ENCODE results near the gene BANP.
"Not testable (repeated sequence)": the region's sequence is repeated elsewhere in the genome, so short reads cannot be mapped to it uniquely, and the experiment has no call there.

Gene BANP

DNA sequence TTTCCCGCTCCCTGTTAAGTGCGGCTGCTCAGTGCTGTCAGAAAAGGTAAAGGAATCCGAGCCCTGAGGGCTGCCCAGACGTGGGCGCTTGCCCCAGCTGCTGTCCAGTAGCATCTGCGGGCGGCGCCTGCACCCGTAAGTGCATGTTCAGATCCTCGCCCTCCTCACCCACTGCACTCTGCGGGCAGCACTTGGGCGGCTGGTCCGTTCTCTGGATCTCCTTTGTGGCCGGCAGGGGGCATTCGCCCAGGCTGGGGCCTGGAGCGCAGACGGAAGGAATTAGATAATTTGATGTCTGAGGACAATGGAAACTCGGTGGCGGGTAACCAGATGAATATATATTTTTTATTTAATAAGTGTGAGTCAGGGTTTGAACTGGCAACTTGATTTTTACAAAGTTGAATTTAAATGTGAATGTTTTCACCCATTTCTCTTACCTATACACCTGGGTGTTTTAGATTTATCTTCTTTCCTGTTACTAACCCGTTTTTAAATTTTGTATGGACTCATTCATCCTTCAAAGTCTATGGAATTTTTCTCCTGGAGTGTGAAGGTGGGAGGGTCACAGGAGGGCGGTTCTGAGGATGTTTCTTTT is 73.4 kb downstream of the BANP start:
- H3K23ac ChIP-seq (ENCODE audit: low read depth, low read length, poor library complexity); H4K91ac ChIP-seq (ENCODE audit: low read depth, low read length, poor library complexity); H3K4me2 ChIP-seq (ENCODE audit: insufficient read depth, low read length, poor library complexity, severe bottlenecking); H2BK12ac ChIP-seq (ENCODE audit: low read length); H2BK120ac ChIP-seq (ENCODE audit: low read depth, low read length); H3K79me1 ChIP-seq (ENCODE audit: low read depth, low read length); H3K4me3 ChIP-seq (ENCODE audit: low read length in 2 of 2); H2BK15ac ChIP-seq (ENCODE audit: low read length); H2AK5ac ChIP-seq (ENCODE audit: low read depth, low read length); H3K27me3 ChIP-seq (ENCODE audit: control insufficient read depth in 3 of 3, insufficient read depth in 3 of 3, low read depth in 1 of 3, low read length in 3 of 3); H3K4ac ChIP-seq (ENCODE audit: low read length); H2AFZ ChIP-seq (ENCODE audit: low read length); H3K14ac ChIP-seq (ENCODE audit: low read length); H2BK5ac ChIP-seq (ENCODE audit: low read length); DNase-seq (ENCODE audit: low spot score); H4K8ac ChIP-seq (ENCODE audit: low read depth, low read length); H3K9ac ChIP-seq (ENCODE audit: low read depth, low read length, poor library complexity); H3K9me3 ChIP-seq (replicated peaks in 1 of 2; ENCODE audit: control insufficient read depth in 2 of 2, insufficient read depth in 1 of 2, low read depth in 1 of 2, low read length in 2 of 2); H3K27ac ChIP-seq (replicated peaks; ENCODE audit: low read length): not testable (repeated sequence)
- no CpG with 5 or more reads among the region's 21 CpGs for WGBS, 2 donors (ENCODE audit: extremely low coverage in 2 of 2, insufficient read length in 2 of 2, insufficient replicate concordance in 1 of 2)
- peaks cover 2 to 11% of the 10 kb centered on the region in 2 donors for H3K4me1 ChIP-seq (ENCODE audit: control insufficient read depth in 2 of 2, insufficient read depth in 1 of 2, low read depth in 1 of 2, low read length in 2 of 2)
- peaks cover 2 to 24% of the 10 kb centered on the region in 2 donors for H3K36me3 ChIP-seq (replicated peaks in 1 of 2; ENCODE audit: control insufficient read depth in 2 of 2, insufficient read depth in 2 of 2, low read length in 2 of 2)
- peak overlapping the region; percentile 28 for H3K18ac ChIP-seq (ENCODE audit: low read length)

DNA sequence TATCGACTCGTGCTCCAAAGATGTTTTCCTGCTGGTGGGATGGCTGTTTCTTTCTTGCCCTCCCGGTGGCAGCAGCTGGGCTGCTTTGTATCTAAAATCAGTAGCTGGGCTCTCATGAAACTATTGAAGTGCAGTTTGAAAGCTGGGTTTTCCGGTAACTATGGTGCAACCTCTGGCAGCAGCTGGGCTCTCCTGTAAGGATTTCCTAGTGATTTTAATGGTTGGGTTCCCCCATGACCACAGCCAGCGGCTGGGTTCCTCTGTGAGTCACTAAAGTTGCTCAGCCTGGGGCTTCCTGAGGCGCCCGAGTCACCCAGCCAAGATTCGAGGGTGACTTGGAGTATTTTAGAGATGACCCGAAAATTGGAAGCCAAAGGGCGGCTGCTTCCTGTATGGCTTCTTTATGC is 73.9 kb downstream of the BANP start:
- not testable (repeated sequence) for H2BK5ac ChIP-seq (ENCODE audit: low read length); H3K79me1 ChIP-seq (ENCODE audit: low read depth, low read length); H3K4ac ChIP-seq (ENCODE audit: low read length); H4K91ac ChIP-seq (ENCODE audit: low read depth, low read length, poor library complexity); H3K9me3 ChIP-seq (replicated peaks in 1 of 2; ENCODE audit: control insufficient read depth in 2 of 2, insufficient read depth in 1 of 2, low read depth in 1 of 2, low read length in 2 of 2); H3K23ac ChIP-seq (ENCODE audit: low read depth, low read length, poor library complexity); H2BK120ac ChIP-seq (ENCODE audit: low read depth, low read length); H2AFZ ChIP-seq (ENCODE audit: low read length); H3K27ac ChIP-seq (replicated peaks; ENCODE audit: low read length); H3K27me3 ChIP-seq (ENCODE audit: control insufficient read depth in 3 of 3, insufficient read depth in 3 of 3, low read depth in 1 of 3, low read length in 3 of 3); H3K9ac ChIP-seq (ENCODE audit: low read depth, low read length, poor library complexity); H3K4me3 ChIP-seq (ENCODE audit: low read length in 2 of 2); DNase-seq (ENCODE audit: low spot score); H2BK12ac ChIP-seq (ENCODE audit: low read length); H3K14ac ChIP-seq (ENCODE audit: low read length); H2BK15ac ChIP-seq (ENCODE audit: low read length); H3K18ac ChIP-seq (ENCODE audit: low read length); H2AK5ac ChIP-seq (ENCODE audit: low read depth, low read length); H4K8ac ChIP-seq (ENCODE audit: low read depth, low read length); H3K4me2 ChIP-seq (ENCODE audit: insufficient read depth, low read length, poor library complexity, severe bottlenecking)
- peaks cover 0 to 11% of the 10 kb centered on the region in 2 donors for H3K4me1 ChIP-seq (ENCODE audit: control insufficient read depth in 2 of 2, insufficient read depth in 1 of 2, low read depth in 1 of 2, low read length in 2 of 2)
- H3K36me3 ChIP-seq (replicated peaks in 1 of 2; ENCODE audit: control insufficient read depth in 2 of 2, insufficient read depth in 2 of 2, low read length in 2 of 2) = peaks cover 2 to 19% of the 10 kb centered on the region in 2 donors
- WGBS, 2 donors (ENCODE audit: extremely low coverage in 2 of 2, insufficient read length in 2 of 2, insufficient replicate concordance in 1 of 2) = no CpG with 5 or more reads among the region's 10 CpGs

DNA sequence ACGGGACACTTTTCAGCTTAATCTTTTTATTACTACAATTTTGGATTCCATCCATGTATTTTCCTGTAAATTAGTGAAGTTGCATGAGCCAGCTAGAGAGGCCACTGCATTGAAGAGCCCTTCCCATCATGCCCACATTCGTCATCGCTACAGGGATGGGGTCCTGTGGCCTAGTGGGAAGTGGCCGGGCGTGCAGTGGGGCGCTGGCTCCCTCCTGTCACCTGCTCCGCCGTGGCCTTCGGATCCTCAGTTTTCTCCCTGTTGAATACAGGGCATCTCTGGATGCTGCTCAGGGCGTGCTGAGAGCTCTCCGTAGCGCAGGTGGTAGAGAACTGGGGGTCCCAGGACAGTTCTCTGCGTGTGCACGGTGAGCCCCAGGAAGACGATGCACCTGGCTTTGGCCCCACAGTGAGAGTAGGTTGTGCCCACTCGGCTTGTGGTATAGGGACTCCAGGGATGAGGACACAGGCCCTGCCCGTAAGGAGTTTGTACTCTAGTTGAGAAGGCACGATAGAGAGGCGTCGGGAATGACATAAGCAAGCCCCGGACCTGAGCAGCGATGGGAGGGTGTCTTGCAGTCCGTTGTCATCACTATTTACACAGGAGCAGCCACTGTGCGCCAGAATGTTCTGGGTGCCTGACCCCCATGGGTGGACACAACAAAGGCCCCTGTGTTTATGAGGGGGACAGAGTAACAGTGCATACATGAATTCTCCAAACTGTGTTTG is 74.8 kb downstream of the BANP start:
- Histone ChIP-seq H3K4me1 (ENCODE audit: control insufficient read depth in 2 of 2, insufficient read depth in 1 of 2, low read depth in 1 of 2, low read length in 2 of 2) (peaks cover 0 to 11% of the 10 kb centered on the region in 2 donors), H3K36me3 (replicated peaks in 1 of 2; ENCODE audit: control insufficient read depth in 2 of 2, insufficient read depth in 2 of 2, low read length in 2 of 2) (peaks cover 2 to 16% of the 10 kb centered on the region in 2 donors)
- H4K91ac ChIP-seq (ENCODE audit: low read depth, low read length, poor library complexity); H3K18ac ChIP-seq (ENCODE audit: low read length); H3K4me2 ChIP-seq (ENCODE audit: insufficient read depth, low read length, poor library complexity, severe bottlenecking); H3K27ac ChIP-seq (replicated peaks; ENCODE audit: low read length); H2BK15ac ChIP-seq (ENCODE audit: low read length); H2AK5ac ChIP-seq (ENCODE audit: low read depth, low read length); H3K9ac ChIP-seq (ENCODE audit: low read depth, low read length, poor library complexity); H2BK120ac ChIP-seq (ENCODE audit: low read depth, low read length); H3K9me3 ChIP-seq (replicated peaks in 1 of 2; ENCODE audit: control insufficient read depth in 2 of 2, insufficient read depth in 1 of 2, low read depth in 1 of 2, low read length in 2 of 2); H3K4me3 ChIP-seq (ENCODE audit: low read length in 2 of 2); H3K79me1 ChIP-seq (ENCODE audit: low read depth, low read length); H4K8ac ChIP-seq (ENCODE audit: low read depth, low read length); DNase-seq (ENCODE audit: low spot score); H2AFZ ChIP-seq (ENCODE audit: low read length); H3K14ac ChIP-seq (ENCODE audit: low read length); H2BK12ac ChIP-seq (ENCODE audit: low read length); H3K27me3 ChIP-seq (ENCODE audit: control insufficient read depth in 3 of 3, insufficient read depth in 3 of 3, low read depth in 1 of 3, low read length in 3 of 3); H2BK5ac ChIP-seq (ENCODE audit: low read length); H3K4ac ChIP-seq (ENCODE audit: low read length); H3K23ac ChIP-seq (ENCODE audit: low read depth, low read length, poor library complexity): not testable (repeated sequence)
- no CpG with 5 or more reads among the region's 24 CpGs for WGBS, 2 donors (ENCODE audit: extremely low coverage in 2 of 2, insufficient read length in 2 of 2, insufficient replicate concordance in 1 of 2)

Measured in neuronal stem cell (in vitro differentiated cells).